ENCODE measurements around the gene REEP2.

REEP2 gene

DNA sequence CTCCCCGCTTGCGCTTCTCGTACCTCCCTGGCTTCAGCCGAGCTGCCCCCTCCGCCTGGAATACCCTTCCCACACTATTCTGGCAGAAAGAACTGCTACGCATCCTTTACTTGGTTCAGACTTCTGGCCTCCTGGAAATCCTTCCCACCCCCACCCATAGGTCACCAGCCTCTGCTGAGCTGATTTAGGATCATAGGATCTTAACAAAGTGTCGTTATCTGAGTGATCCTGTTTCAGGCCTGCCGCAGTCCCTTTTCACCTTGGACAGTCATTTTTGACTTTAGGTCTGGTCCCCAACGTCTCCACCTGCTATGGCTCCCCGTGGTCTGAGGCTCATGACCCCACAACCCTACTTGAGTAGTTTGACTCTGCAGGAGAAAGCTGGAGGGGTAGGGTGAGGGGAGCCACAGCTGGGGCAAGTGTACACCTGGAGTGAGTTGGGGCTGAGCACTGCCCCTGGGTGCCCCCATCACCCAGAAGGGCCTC, 53.7 kb downstream of the REEP2 start:
- Histone ChIP-seq H3K4me3 (ENCODE audit: insufficient read length, low read depth) (peak overlapping the region; percentile 57), H3K9me3 (ENCODE audit: insufficient read depth, low read length) (no peaks in the 10 kb centered on the region), H3K36me3 (ENCODE audit: insufficient read depth, insufficient read length, low read length) (no peaks in the 10 kb centered on the region), H3K4me1 (ENCODE audit: insufficient read depth, insufficient read length) (peaks cover 13% of the 10 kb centered on the region), H3K9ac (ENCODE audit: insufficient read length, low read depth) (peak overlapping the region; percentile 71), H3K27me3 (ENCODE audit: insufficient read depth, insufficient read length) (peaks cover 33% of the 10 kb centered on the region)
- no peak for DNase-seq (ENCODE audit: low read depth, low spot score)
- TF ChIP-seq YY1 (IDR thresholded peaks at IDR 0.05; ENCODE audit: insufficient read depth, insufficient read length) (no peak), SUZ12 (IDR thresholded peaks at IDR 0.05; ENCODE audit: extremely low read depth, insufficient read depth, insufficient read length) (no peak), ZNF274 (IDR thresholded peaks at IDR 0.05; ENCODE audit: low read depth, low read length) (no peak)

DNA sequence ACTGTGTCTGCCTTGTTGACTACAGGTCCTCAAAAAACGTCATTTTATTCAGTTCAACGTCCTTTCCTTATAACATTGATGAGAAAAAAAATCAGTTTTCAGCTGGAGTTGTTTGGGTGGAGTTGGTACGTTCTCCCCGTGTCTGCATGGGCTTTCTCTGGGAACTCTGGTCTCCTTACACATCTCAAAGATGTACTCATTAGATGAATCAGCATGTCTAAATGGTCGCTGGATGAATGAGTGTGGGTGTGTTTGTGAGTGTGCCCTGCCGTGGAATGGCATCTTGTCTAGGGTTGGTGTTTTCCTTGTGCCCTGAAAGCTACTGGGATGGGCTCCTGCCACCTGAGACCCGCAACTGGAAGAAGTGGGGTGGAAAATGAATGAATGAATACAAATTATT, 56.5 kb downstream of the REEP2 start:
- Histone ChIP-seq H3K9me3 (ENCODE audit: insufficient read depth, low read length) (no peaks in the 10 kb centered on the region), H3K4me1 (ENCODE audit: insufficient read depth, insufficient read length) (peaks cover 13% of the 10 kb centered on the region), H3K9ac (ENCODE audit: insufficient read length, low read depth) (no peak overlapping the region), H3K27me3 (ENCODE audit: insufficient read depth, insufficient read length) (peaks cover 25% of the 10 kb centered on the region), H3K36me3 (ENCODE audit: insufficient read depth, insufficient read length, low read length) (no peaks in the 10 kb centered on the region), H3K4me3 (ENCODE audit: insufficient read length, low read depth) (no peak overlapping the region)
- no peak for DNase-seq (ENCODE audit: low read depth, low spot score)
- TF ChIP-seq YY1 (IDR thresholded peaks at IDR 0.05; ENCODE audit: insufficient read depth, insufficient read length) (no peak), SUZ12 (IDR thresholded peaks at IDR 0.05; ENCODE audit: extremely low read depth, insufficient read depth, insufficient read length) (no peak), ZNF274 (IDR thresholded peaks at IDR 0.05; ENCODE audit: low read depth, low read length) (no peak)

All from NT2/D1 (cell line).